Activated CD4-positive, alpha-beta T cell treated with anti-CD3 and anti-CD28 coated beads for 4 hours (primary cell): Measurements from ENCODE around the gene EPS8L3.
"Not testable (repeated sequence)": the region's sequence is repeated elsewhere in the genome, so short reads cannot be mapped to it uniquely, and the experiment has no call there.

Source experiments
- DNase-seq, 2 donors: peaks; one replicate each; pipeline ENCODE4 v3.0.0-alpha.2; 2020

EPS8L3 gene

GRCh38 chr1:109762039-109762585, 1.6 kb downstream of the EPS8L3 start:
- DNase-seq = no peak

- DNase-seq = no peak
Observed at GRCh38 chr1:109761227-109762038, 2.3 kb downstream of the EPS8L3 start.

GRCh38 chr1:109760581-109761226, 3.0 kb downstream of the EPS8L3 start:
- no peak for DNase-seq

- no peak for DNase-seq
Observed at GRCh38 chr1:109759513-109760334, 4.0 kb downstream of the EPS8L3 start.

GRCh38 chr1:109757936-109758786, 5.6 kb downstream of the EPS8L3 start:
- DNase-seq = no peak

- no peak for DNase-seq
Observed at GRCh38 chr1:109756848-109757521, 6.7 kb downstream of the EPS8L3 start.

- not testable (repeated sequence) for DNase-seq
Observed at GRCh38 chr1:109756325-109756724, 7.4 kb downstream of the EPS8L3 start.

- no peak for DNase-seq
Observed at GRCh38 chr1:109754738-109755137, 9.0 kb downstream of the EPS8L3 start.

GRCh38 chr1:109751531-109752260, 12.0 kb downstream of the EPS8L3 start:
- no peak for DNase-seq

GRCh38 chr1:109750920-109751319, 12.8 kb downstream of the EPS8L3 start:
- no peak for DNase-seq

GRCh38 chr1:109750241-109750882, 13.4 kb downstream of the EPS8L3 start:
- DNase-seq = no peak

- DNase-seq = no peak
Observed at GRCh38 chr1:109749221-109749620, 14.5 kb downstream of the EPS8L3 start.

- DNase-seq = not testable (repeated sequence)
Observed at GRCh38 chr1:109748311-109748710, 15.4 kb downstream of the EPS8L3 start.

- DNase-seq = no peak
Observed at GRCh38 chr1:109740615-109741373, 22.9 kb downstream of the EPS8L3 start, which contains the start of gene GSTM3. Gene GSTM3 (minus strand): TSS chr1:109741038. CDS start chr1:109740287, 751 bp downstream.

GRCh38 chr1:109739738-109740614, 23.7 kb downstream of the EPS8L3 start:
- DNase-seq = peak; percentile 84 to 87

GRCh38 chr1:109733236-109733870, 30.4 kb downstream of the EPS8L3 start:
- no peak for DNase-seq

- DNase-seq = no peak
Observed at GRCh38 chr1:109732390-109732881, 31.3 kb downstream of the EPS8L3 start.

GRCh38 chr1:109730666-109731065, 33.1 kb downstream of the EPS8L3 start:
- DNase-seq = no peak
